ENCODE data around the gene LTF.

DNA sequence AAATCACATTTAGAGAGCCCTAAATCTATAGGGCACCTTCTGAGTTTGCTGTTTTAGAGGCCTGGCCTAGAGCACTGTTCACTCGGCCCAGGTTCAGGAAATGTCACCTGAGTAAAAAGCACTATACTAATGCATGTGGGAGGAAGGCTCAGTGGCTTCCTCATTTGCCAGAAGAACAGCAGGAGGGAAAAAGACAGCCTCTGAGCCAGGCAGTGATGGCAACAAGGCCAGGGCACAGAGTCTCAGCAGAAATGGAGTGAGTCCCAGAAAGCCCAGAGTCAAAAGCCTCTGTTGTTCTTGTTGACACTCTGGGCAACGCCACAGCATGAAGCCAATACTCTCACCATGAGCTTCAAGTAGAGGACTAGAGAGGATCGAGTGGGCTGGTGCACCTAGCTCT is 25.9 kb downstream of the LTF start:
- TF ChIP-seq POLR2AphosphoS5 (IDR thresholded peaks at IDR 0.05; ENCODE audit: borderline replicate concordance, low read depth, low read length) (no peak), FOXP2 (optimal IDR thresholded peaks at IDR 0.05; ENCODE audit: control extremely low read depth, extremely low read length, insufficient read depth) (no peak), EZH2 (IDR thresholded peaks at IDR 0.05) (no peak)

Data from SK-N-MC (cell line).